ENCODE measurements around the gene SAMM50.

The SAMM50 gene

DNA sequence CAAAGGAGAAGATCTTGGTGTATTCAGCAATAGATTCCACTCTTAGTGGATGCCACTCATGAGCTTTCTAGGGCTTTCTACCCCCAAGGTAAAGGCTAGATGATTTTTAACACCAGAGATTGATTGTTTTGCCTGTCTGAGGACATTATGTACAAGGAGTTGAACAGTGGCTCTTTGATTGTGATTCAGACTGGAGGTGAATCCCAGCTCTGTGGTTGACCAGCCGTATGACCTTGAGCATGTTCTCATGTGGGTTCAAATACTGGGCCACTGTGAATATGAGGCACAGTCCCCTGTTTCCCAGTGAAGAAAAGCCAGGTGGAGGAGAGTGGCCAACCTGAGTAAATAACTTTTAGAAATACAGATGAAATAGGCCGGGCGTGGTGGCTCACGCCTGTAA, 44.9 kb downstream of the SAMM50 start:
- H3K9ac ChIP-seq (ENCODE audit: low read length), result no peak overlapping the region
- no peaks in the 10 kb centered on the region for H3K27me3 ChIP-seq (ENCODE audit: insufficient read depth, low read length)
- H4K20me1 ChIP-seq (ENCODE audit: insufficient read depth, low read length), result no peaks in the 10 kb centered on the region
- H3K9me3 ChIP-seq (ENCODE audit: low read length), result no peaks in the 10 kb centered on the region
- H3K79me2 ChIP-seq (ENCODE audit: insufficient read depth, low read length), result no peaks in the 10 kb centered on the region
- peaks cover 29% of the 10 kb centered on the region for H3K36me3 ChIP-seq (ENCODE audit: insufficient read depth, low read length)
- H3K27ac ChIP-seq (ENCODE audit: low read depth, low read length, poor library complexity, severe bottlenecking), result peak overlapping the region; percentile 12
- H3K4me3 ChIP-seq (ENCODE audit: low read depth, low read length, poor library complexity, severe bottlenecking), result no peak overlapping the region
- H3F3A ChIP-seq (ENCODE audit: insufficient read depth, low read length), result no peaks in the 10 kb centered on the region
- TF ChIP-seq, protein P1, sequence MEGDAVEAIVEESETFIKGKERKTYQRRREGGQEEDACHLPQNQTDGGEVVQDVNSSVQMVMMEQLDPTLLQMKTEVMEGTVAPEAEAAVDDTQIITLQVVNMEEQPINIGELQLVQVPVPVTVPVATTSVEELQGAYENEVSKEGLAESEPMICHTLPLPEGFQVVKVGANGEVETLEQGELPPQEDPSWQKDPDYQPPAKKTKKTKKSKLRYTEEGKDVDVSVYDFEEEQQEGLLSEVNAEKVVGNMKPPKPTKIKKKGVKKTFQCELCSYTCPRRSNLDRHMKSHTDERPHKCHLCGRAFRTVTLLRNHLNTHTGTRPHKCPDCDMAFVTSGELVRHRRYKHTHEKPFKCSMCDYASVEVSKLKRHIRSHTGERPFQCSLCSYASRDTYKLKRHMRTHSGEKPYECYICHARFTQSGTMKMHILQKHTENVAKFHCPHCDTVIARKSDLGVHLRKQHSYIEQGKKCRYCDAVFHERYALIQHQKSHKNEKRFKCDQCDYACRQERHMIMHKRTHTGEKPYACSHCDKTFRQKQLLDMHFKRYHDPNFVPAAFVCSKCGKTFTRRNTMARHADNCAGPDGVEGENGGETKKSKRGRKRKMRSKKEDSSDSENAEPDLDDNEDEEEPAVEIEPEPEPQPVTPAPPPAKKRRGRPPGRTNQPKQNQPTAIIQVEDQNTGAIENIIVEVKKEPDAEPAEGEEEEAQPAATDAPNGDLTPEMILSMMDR (IDR thresholded peaks at IDR 0.05; ENCODE audit: low read length), result no peak
- H3K9me2 ChIP-seq (ENCODE audit: low read depth, low read length), result no peaks in the 10 kb centered on the region
- no peak overlapping the region for H2AFZ ChIP-seq (ENCODE audit: low read length)
- no peak overlapping the region for H3K4me2 ChIP-seq (ENCODE audit: low read length)
- peaks cover 22% of the 10 kb centered on the region for H3K4me1 ChIP-seq (ENCODE audit: insufficient read depth, low read length, severe bottlenecking)

DNA sequence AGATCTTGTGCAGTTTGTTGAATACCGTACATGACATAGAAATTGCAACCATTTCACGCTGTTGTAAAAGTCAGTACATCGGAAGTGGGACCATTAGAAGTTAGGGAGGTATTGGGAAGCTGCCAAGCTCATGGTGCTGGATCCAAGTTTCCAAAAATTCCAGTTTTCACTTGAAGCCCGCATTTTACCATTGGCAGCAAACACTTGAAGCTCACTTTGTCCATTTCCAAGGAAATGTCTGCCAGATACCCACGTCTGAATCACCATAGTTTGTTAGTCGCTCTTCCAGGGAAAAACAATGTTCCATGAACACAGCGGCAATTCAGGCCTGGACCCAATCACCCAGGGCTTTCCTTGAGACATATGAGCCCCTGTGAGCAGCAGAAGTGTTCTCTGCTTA, 46.3 kb downstream of the SAMM50 start:
- Histone ChIP-seq H3K9ac (ENCODE audit: low read length) (no peak overlapping the region), H4K20me1 (ENCODE audit: insufficient read depth, low read length) (no peaks in the 10 kb centered on the region), H3K27me3 (ENCODE audit: insufficient read depth, low read length) (no peaks in the 10 kb centered on the region), H3K79me2 (ENCODE audit: insufficient read depth, low read length) (no peaks in the 10 kb centered on the region), H3K9me3 (ENCODE audit: low read length) (peaks cover 5% of the 10 kb centered on the region; the same call in 1 of the 2 replicates), H3K4me3 (ENCODE audit: low read depth, low read length, poor library complexity, severe bottlenecking) (no peak overlapping the region), H3K9me2 (ENCODE audit: low read depth, low read length) (no peaks in the 10 kb centered on the region), H3K27ac (ENCODE audit: low read depth, low read length, poor library complexity, severe bottlenecking) (no peak overlapping the region), H3K36me3 (ENCODE audit: insufficient read depth, low read length) (peaks cover 34% of the 10 kb centered on the region), H2AFZ (ENCODE audit: low read length) (no peak overlapping the region), H3F3A (ENCODE audit: insufficient read depth, low read length) (no peaks in the 10 kb centered on the region), H3K4me2 (ENCODE audit: low read length) (no peak overlapping the region), H3K4me1 (ENCODE audit: insufficient read depth, low read length, severe bottlenecking) (peaks cover 10% of the 10 kb centered on the region)
- TF ChIP-seq, protein P1 (IDR thresholded peaks at IDR 0.05; ENCODE audit: low read length), result no peak
- TF ChIP-seq EZH2 (IDR thresholded peaks at IDR 0.05; ENCODE audit: borderline replicate concordance, low read length), result no peak

GRCh38 chr22:44002324-44002723, 47.1 kb downstream of the SAMM50 start:
- Histone ChIP-seq H3K27me3 (ENCODE audit: insufficient read depth, low read length) (no peaks in the 10 kb centered on the region), H3F3A (ENCODE audit: insufficient read depth, low read length) (no peaks in the 10 kb centered on the region), H3K9ac (ENCODE audit: low read length) (no peak overlapping the region), H3K4me2 (ENCODE audit: low read length) (no peak overlapping the region), H2AFZ (ENCODE audit: low read length) (no peak overlapping the region), H3K9me2 (ENCODE audit: low read depth, low read length) (no peaks in the 10 kb centered on the region), H3K36me3 (ENCODE audit: insufficient read depth, low read length) (peaks cover 26% of the 10 kb centered on the region), H3K4me1 (ENCODE audit: insufficient read depth, low read length, severe bottlenecking) (peaks cover 7% of the 10 kb centered on the region), H3K79me2 (ENCODE audit: insufficient read depth, low read length) (no peaks in the 10 kb centered on the region), H3K9me3 (ENCODE audit: low read length) (peaks cover 5% of the 10 kb centered on the region; the same call in 1 of the 2 replicates), H3K27ac (ENCODE audit: low read depth, low read length, poor library complexity, severe bottlenecking) (no peak overlapping the region), H3K4me3 (ENCODE audit: low read depth, low read length, poor library complexity, severe bottlenecking) (no peak overlapping the region), H4K20me1 (ENCODE audit: insufficient read depth, low read length) (no peaks in the 10 kb centered on the region)
- TF ChIP-seq EZH2 (IDR thresholded peaks at IDR 0.05; ENCODE audit: borderline replicate concordance, low read length), result no peak
- TF ChIP-seq, protein P1 (IDR thresholded peaks at IDR 0.05; ENCODE audit: low read length), result no peak

Measured in OCI-LY1 (cell line).